Astrocyte of the spinal cord (primary cell): Measurements from ENCODE around the gene HHIPL1.

Experiments
- DNase-seq: peaks from one replicate; pipeline ENCODE4 v3.0.0; 2011; ENCODE audit warnings: low read depth, low spot score
- H3K4me3 ChIP-seq: 2 replicates; pipeline ENCODE4 v1.5.1; 2011; ENCODE audit warnings: low read depth, mild to moderate bottlenecking, low read length, moderate library complexity
- in situ Hi-C: cut with HindIII; loops from 2 replicates; pipeline ENCODE4 v1.10.0; 2017; ENCODE audit warnings: low sequenced_read_pairs
- TF ChIP-seq, protein P1 (sequence below): IDR thresholded peaks from 2 replicates; pipeline ENCODE4 v1.5.1; 2012; ENCODE audit warnings: low read depth, mild to moderate bottlenecking, low read length, inconsistent platforms

The HHIPL1 gene

DNA sequence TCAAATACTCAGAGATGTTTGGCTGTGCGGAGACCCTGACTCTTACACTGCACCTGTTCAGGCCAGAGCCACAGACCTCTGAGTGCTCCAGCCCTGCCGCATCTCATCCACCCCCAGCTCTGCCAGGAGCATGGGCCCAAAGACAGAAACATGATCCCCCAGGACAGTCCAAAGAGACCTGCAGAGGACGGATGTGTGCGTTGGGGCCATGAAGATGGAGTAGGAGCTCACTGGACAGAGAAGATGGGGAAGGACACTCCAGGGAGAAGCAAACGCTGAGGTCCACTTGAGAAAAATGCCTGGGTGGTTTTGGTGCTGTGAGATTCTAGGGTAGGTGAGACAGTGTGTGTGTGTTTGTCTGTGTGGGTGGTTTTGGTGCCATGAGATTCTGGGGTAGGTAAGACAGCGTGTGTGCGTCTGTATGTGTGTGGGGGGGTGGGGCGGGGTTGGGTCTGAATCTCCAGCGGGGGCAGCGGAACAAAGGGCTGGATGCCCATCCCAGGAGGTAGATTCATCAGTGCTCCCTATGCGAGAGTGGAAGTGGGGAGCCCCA, 818 bp upstream of the HHIPL1 start:
- DNase-seq, result no peak
- TF ChIP-seq, protein P1, sequence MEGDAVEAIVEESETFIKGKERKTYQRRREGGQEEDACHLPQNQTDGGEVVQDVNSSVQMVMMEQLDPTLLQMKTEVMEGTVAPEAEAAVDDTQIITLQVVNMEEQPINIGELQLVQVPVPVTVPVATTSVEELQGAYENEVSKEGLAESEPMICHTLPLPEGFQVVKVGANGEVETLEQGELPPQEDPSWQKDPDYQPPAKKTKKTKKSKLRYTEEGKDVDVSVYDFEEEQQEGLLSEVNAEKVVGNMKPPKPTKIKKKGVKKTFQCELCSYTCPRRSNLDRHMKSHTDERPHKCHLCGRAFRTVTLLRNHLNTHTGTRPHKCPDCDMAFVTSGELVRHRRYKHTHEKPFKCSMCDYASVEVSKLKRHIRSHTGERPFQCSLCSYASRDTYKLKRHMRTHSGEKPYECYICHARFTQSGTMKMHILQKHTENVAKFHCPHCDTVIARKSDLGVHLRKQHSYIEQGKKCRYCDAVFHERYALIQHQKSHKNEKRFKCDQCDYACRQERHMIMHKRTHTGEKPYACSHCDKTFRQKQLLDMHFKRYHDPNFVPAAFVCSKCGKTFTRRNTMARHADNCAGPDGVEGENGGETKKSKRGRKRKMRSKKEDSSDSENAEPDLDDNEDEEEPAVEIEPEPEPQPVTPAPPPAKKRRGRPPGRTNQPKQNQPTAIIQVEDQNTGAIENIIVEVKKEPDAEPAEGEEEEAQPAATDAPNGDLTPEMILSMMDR, result no peak
- H3K4me3 ChIP-seq, result no peak overlapping the region
- in situ Hi-C loops, result no loop called here

DNA sequence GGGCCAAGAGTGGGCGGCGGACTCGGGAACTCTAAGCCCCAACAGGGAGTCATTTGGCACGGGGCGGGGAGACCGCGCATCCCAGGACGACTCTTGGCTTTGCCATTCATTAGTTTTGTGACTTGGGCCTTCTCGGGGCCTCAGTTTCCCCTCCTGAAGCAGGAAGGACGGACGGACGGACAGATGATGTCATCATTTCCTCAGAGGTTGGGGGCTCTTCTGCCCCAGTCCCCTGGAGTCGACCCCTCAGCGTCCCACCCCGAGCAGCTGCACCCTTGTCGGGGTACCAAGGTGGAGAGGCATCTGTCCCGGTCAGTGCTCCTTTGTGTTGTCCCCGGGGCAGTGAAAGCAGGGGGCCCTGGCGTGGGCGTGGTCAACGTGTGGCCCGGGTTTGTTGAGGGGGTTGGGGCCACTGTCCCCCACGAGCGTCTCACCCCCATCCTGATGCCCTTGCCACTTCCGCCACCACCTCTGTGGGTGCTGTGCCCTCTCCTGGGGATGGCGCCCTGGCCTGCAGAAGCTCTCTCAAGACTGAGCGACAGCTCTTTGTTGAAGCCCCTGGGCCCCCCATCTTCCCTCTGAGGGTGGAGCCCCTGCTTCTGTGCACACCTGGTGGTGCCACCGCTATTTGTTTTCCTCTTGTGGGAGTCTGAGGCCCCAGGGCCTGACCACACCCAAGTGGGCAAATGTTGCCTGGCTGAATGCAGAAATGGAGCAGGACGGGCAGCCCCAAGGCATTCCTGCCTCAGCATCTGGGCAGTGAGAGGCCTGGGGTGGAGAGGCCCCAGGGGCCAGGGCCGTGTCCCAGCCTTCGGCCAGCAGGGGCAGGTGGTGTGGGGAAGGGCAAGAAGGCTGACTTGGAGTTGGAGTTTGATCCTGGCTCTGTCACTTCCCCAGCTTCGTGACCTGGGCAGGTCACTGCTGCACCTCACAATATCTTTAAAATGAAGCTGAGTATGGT, 896 bp downstream of the HHIPL1 start:
- peak overlapping the region; percentile 17 for H3K4me3 ChIP-seq
- DNase-seq, result no peak
- in situ Hi-C loops, result no loop called here
- TF ChIP-seq, protein P1, result no peak

DNA sequence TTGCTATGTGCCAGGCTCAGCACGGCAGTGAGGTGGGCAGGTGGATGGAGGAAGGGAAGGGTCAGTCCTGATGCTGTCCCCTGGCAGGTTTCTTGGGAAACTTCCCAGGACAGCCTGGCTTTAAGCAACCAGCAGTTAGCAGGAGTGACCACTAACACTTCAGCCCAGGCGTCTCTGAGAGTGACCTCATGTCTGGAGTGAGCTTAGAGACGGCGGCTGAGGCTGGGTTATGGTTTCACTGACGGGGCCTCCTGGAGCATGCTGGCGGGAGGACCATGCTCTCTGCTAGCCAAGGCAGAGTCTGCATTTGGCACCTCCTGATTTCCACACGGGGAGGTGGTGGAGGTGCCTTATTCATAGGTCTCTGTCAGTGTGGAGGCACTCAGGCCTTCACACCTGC, 2.5 kb downstream of the HHIPL1 start:
- H3K4me3 ChIP-seq, result no peak overlapping the region
- peak; percentile 41 for DNase-seq
- TF ChIP-seq, protein P1, result no peak
- in situ Hi-C loops, result no loop called here

GRCh38 chr14:99648027-99648784, 3.3 kb downstream of the HHIPL1 start:
- TF ChIP-seq, protein P1, result no peak
- H3K4me3 ChIP-seq, result no peak overlapping the region
- no peak for DNase-seq
- in situ Hi-C loops, result no loop called here

DNA sequence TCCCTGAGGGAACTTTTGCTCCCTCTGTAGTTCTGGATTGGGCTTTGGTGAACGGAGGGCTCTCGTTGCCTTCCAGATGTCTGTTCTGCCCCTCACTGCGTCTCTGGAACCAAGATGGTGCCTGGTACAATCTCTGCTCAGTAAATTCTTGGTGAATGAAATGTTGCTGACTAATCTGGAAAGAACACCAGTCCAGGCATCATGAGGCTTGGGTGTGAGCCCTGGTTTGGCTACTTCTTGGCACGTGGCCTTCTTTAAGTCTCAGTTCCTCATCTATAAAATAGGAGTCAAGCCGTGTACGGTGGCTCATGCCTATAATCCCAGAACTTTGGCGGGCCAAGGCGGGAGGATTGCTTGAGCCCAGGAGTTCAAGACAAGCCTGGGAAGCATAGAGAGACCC, 4.3 kb downstream of the HHIPL1 start:
- peak; percentile 69 for DNase-seq
- in situ Hi-C loops, result no loop called here
- no peak overlapping the region for H3K4me3 ChIP-seq
- TF ChIP-seq, protein P1, result no peak

DNA sequence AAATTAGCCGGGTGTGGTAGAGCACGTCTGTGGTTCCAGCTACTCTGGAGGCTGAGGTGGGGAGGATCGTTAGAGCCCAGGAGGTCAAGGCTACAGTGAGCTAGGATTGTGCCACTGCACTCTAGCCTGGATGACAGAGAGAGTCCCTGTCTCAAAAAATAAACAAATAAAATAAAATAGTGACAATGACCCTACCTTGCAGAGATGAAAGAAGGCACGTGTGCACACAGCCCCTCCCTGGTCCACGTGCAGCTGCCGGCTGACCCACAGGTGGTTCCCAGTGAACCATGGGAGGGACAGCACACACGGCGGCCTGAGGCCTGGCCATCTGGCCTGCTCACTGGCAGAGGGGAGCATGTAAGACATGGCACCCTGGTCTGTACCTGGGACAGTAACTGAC, 4.7 kb downstream of the HHIPL1 start:
- no peak for DNase-seq
- in situ Hi-C loops, result no loop called here
- H3K4me3 ChIP-seq, result no peak overlapping the region
- TF ChIP-seq, protein P1, result no peak
